ENCODE data around the gene SUFU. TPM values are rescaled to one million over a fixed set of nuclear protein-coding genes. Genes with fewer than 3 reads are reported as not detected.

Gene SUFU
- total RNA-seq, 1 donor from 2014 or later = 8.9 TPM

DNA sequence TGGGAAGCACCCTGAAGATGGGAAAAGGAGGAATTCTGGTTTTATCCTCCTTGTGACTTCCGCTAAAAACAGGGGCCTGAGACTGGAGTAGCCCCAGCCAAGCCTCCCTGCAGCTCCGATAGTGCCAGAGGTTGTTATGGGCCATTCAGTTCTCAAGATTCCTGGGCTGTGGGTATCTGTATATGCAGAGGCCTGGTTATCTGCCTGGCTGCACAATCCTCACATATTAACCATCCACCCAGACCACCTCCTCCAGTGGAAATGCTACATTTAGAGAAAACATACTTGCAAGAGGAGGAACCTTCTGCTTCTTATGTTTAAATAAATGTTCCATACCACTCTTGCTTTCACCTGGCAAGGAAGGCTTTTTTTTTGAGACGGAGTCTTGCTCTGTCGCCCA is 175.8 kb downstream of the SUFU start:
- Histone ChIP-seq H3K4me3 (ENCODE audit: low read depth, low read length) (no peak overlapping the region), H3K36me3 (ENCODE audit: control insufficient read depth, insufficient read depth, low read length) (no peaks in the 10 kb centered on the region), H3K27me3 (ENCODE audit: control insufficient read depth, insufficient read depth, low read length) (no peaks in the 10 kb centered on the region)
- TF ChIP-seq, protein P1, sequence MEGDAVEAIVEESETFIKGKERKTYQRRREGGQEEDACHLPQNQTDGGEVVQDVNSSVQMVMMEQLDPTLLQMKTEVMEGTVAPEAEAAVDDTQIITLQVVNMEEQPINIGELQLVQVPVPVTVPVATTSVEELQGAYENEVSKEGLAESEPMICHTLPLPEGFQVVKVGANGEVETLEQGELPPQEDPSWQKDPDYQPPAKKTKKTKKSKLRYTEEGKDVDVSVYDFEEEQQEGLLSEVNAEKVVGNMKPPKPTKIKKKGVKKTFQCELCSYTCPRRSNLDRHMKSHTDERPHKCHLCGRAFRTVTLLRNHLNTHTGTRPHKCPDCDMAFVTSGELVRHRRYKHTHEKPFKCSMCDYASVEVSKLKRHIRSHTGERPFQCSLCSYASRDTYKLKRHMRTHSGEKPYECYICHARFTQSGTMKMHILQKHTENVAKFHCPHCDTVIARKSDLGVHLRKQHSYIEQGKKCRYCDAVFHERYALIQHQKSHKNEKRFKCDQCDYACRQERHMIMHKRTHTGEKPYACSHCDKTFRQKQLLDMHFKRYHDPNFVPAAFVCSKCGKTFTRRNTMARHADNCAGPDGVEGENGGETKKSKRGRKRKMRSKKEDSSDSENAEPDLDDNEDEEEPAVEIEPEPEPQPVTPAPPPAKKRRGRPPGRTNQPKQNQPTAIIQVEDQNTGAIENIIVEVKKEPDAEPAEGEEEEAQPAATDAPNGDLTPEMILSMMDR (IDR thresholded peaks at IDR 0.05; ENCODE audit: insufficient read depth, low read length, poor library complexity, severe bottlenecking) = no peak
- no peak for DNase-seq (ENCODE audit: low read depth)

DNA sequence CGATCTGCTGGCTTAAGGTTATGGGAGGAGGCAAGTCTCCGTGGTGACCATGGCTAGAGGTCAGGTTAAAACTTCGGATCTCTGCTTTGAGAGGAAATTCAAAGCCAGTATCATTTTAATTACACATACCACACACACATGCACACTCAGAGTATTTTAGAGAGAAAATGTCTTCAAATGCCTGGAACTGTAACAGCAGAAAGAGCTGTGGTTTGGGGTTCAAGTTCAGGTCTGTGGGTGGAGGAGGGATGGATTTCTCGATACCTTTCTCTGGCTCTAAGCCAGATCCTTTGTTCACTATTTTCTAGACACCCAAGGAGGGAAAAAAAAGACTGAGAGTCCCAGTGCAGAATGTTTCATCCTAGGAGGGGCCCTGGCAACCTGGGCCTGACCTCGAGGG is 177.9 kb downstream of the SUFU start:
- Histone ChIP-seq H3K36me3 (ENCODE audit: control insufficient read depth, insufficient read depth, low read length) (no peaks in the 10 kb centered on the region), H3K4me3 (ENCODE audit: low read depth, low read length) (no peak overlapping the region), H3K27me3 (ENCODE audit: control insufficient read depth, insufficient read depth, low read length) (no peaks in the 10 kb centered on the region)
- no peak for DNase-seq (ENCODE audit: low read depth)
- TF ChIP-seq, protein P1 (IDR thresholded peaks at IDR 0.05; ENCODE audit: insufficient read depth, low read length, poor library complexity, severe bottlenecking) = no peak

DNA sequence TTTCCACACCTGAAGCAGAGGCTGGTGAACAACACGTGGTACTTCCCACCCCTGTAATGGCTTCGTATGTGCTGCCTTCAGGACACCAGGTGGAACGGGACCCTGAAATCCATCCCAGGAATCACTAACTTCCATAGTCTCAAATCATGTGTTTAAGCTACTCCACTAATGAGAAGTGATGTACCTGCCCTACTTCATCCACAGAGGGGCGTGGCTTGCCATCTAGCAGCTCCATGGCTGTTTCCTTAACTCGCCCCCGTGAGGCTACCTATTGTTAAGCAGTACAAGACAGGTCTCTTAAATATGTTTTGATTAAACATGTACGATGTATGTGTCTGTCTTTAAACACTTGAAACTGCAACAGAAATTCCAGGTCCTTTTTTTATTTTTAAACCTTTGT is 178.6 kb downstream of the SUFU start:
- H3K27me3 ChIP-seq (ENCODE audit: control insufficient read depth, insufficient read depth, low read length) = no peaks in the 10 kb centered on the region
- no peak overlapping the region for H3K4me3 ChIP-seq (ENCODE audit: low read depth, low read length)
- TF ChIP-seq, protein P1 (IDR thresholded peaks at IDR 0.05; ENCODE audit: insufficient read depth, low read length, poor library complexity, severe bottlenecking) = no peak
- no peaks in the 10 kb centered on the region for H3K36me3 ChIP-seq (ENCODE audit: control insufficient read depth, insufficient read depth, low read length)
- no peak for DNase-seq (ENCODE audit: low read depth)

DNA sequence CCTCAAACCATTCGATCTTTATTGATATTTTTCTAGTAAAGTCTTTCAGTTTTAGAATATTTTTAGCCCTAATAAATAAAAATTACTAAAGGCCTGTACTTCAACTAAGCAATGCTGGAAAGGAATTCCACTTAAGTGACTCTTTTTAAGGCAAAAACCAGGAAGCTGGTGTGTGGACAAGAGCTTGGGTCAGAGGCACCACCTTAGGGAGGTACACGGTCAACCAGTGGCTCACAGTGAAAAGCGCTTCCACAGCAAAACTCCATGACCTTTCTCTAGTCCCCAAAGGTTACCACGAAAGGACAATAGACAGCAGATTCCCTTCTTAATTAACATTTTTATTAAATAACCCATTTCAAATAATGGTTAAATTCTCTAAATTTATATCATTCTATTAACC is 179.2 kb downstream of the SUFU start:
- TF ChIP-seq, protein P1 (IDR thresholded peaks at IDR 0.05; ENCODE audit: insufficient read depth, low read length, poor library complexity, severe bottlenecking) = no peak
- Histone ChIP-seq H3K27me3 (ENCODE audit: control insufficient read depth, insufficient read depth, low read length) (no peaks in the 10 kb centered on the region), H3K4me3 (ENCODE audit: low read depth, low read length) (no peak overlapping the region), H3K36me3 (ENCODE audit: control insufficient read depth, insufficient read depth, low read length) (no peaks in the 10 kb centered on the region)
- DNase-seq (ENCODE audit: low read depth) = no peak

Other genes starting within 250 kb of the SUFU start
- gene NFKB2, start 108.3 kb upstream of the SUFU start, total RNA-seq = 83.6 and 90.9 TPM in 2 replicates
- gene PSD, start 85.2 kb upstream of the SUFU start, total RNA-seq = 2.0 and 3.8 TPM in 2 replicates
- 20.6 and 26.6 TPM in 2 replicates for gene FBXL15, start 83.1 kb upstream of the SUFU start, total RNA-seq
- gene CUEDC2, start 71.4 kb upstream of the SUFU start, total RNA-seq = 93.9 and 132 TPM in 2 replicates
- 3.2 and 6.9 TPM in 2 replicates for gene C10orf95, start 52.4 kb upstream of the SUFU start, total RNA-seq
- gene ACTR1A, start 1.3 kb upstream of the SUFU start, total RNA-seq = 151 and 165 TPM in 2 replicates
- gene TRIM8, start 140.5 kb downstream of the SUFU start, total RNA-seq = 393 and 426 TPM in 2 replicates
- gene ARL3, start 210.4 kb downstream of the SUFU start, total RNA-seq = 5.2 and 5.9 TPM in 2 replicates
- 2.3 and 4.5 TPM in 2 replicates for gene SFXN2, start 210.7 kb downstream of the SUFU start, total RNA-seq
- 67.1 and 71.8 TPM in 2 replicates for gene WBP1L, start 240.0 kb downstream of the SUFU start, total RNA-seq

Data from kidney epithelial cell (primary cell).